Amniotic stem cell (primary cell): ENCODE results near the gene MKNK2.

Source experiments
- DNase-seq: peaks from one replicate; lab custom pipeline; 2025; lab: John Stamatoyannopoulos, UW

MKNK2 gene

GRCh38 chr19:2026770-2027169 lies 24.3 kb downstream of the MKNK2 start:
- no peak for DNase-seq

- DNase-seq = no peak
These were observed 28.8 kb downstream of the MKNK2 start for GRCh38 chr19:2022289-2022688.

- no peak for DNase-seq
These were observed 29.4 kb downstream of the MKNK2 start for GRCh38 chr19:2021453-2022140.

GRCh38 chr19:2018752-2019151 lies 32.3 kb downstream of the MKNK2 start:
- no peak for DNase-seq

- DNase-seq = peak; percentile 51
These were observed 34.8 kb downstream of the MKNK2 start for GRCh38 chr19:2016041-2016807.

GRCh38 chr19:2015608-2015950 lies 35.5 kb downstream of the MKNK2 start, which contains the start of gene BTBD2:
TSS of gene BTBD2 (minus strand) at chr19:2015714. CDS start at chr19:2015703, 11 bp downstream.
- DNase-seq = peak; percentile 64

- no peak for DNase-seq
These were observed 36.1 kb downstream of the MKNK2 start for GRCh38 chr19:2014731-2015607.

- DNase-seq = no peak
These were observed 36.9 kb downstream of the MKNK2 start for GRCh38 chr19:2014131-2014571.

- DNase-seq = no peak
These were observed 37.4 kb downstream of the MKNK2 start for GRCh38 chr19:2013683-2013961.

- no peak for DNase-seq
These were observed 37.9 kb downstream of the MKNK2 start for GRCh38 chr19:2012941-2013682.

- DNase-seq = no peak
These were observed 39.9 kb downstream of the MKNK2 start for GRCh38 chr19:2011169-2011568.

GRCh38 chr19:2010135-2010668 lies 40.8 kb downstream of the MKNK2 start:
- no peak for DNase-seq

GRCh38 chr19:2003874-2004273 lies 47.2 kb downstream of the MKNK2 start:
- no peak for DNase-seq

- DNase-seq = no peak
These were observed 51.1 kb downstream of the MKNK2 start for GRCh38 chr19:1999856-2000515.

GRCh38 chr19:1998712-1999708 lies 52.0 kb downstream of the MKNK2 start:
- no peak for DNase-seq

GRCh38 chr19:1997353-1998233 lies 53.5 kb downstream of the MKNK2 start:
- no peak for DNase-seq

GRCh38 chr19:1992759-1993260 lies 58.2 kb downstream of the MKNK2 start:
- no peak for DNase-seq

- DNase-seq = no peak
These were observed 59.8 kb downstream of the MKNK2 start for GRCh38 chr19:1991018-1991913.
